ENCODE results near the gene STKLD1. TPM values are rescaled to one million over a fixed set of nuclear protein-coding genes. Genes with fewer than 3 reads are reported as not detected.

The STKLD1 gene
- total and polyA plus RNA-seq, 12 donors: 0.17 to 1.7 (median 0.68) TPM; not detected in 2

- H3K27me3 ChIP-seq: no peaks in the 10 kb centered on the region
- intact Hi-C loops (cut with DNase I): loop anchor here in 2 of 10 donors (10.0 kb wide), 1 partner anchor 143 kb away; no protein-coding TSS in a partner anchor
- 79 to 83% methylated on average over 12 of the region's 12 CpGs for WGBS, 2 donors
- peaks cover 5 to 61% (median 13%) of the 10 kb centered on the region in 9 donors for H3K4me1 ChIP-seq
- H3K9me3 ChIP-seq: no peaks in the 10 kb centered on the region
- DNase-seq (no peak), ATAC-seq (no peak)
- peak in 1 of 9 donors; percentile 6 for TF ChIP-seq CTCF (IDR thresholded peaks at IDR 0.05)
- H3K27ac ChIP-seq: peak overlapping the region in 1 of 10 donors; percentile 90
- H3K4me3 ChIP-seq: peak overlapping the region in 1 of 10 donors; percentile 45
- H3K36me3 ChIP-seq: peaks cover 0 to 78% (median 34%) of the 10 kb centered on the region in 9 donors
Measured at GRCh38 chr9:133342069-133342406, 34.1 kb upstream of the STKLD1 start.

GRCh38 chr9:133342570-133342969 lies 33.6 kb upstream of the STKLD1 start:
- H3K27me3 ChIP-seq: no peaks in the 10 kb centered on the region
- peaks cover 5 to 62% (median 16%) of the 10 kb centered on the region in 9 donors for H3K4me1 ChIP-seq
- intact Hi-C loops (cut with DNase I): loop anchor here in 2 of 10 donors (10.0 kb wide), 1 partner anchor 142 kb away; no protein-coding TSS in a partner anchor
- TF ChIP-seq CTCF (IDR thresholded peaks at IDR 0.05): peak in 1 of 9 donors; percentile 6
- H3K9me3 ChIP-seq: no peaks in the 10 kb centered on the region
- H3K36me3 ChIP-seq: peaks cover 0 to 78% (median 34%) of the 10 kb centered on the region in 9 donors
- no peak overlapping the region for H3K4me3 ChIP-seq
- 84 to 86% methylated on average over 11 of the region's 11 CpGs for WGBS, 2 donors
- H3K27ac ChIP-seq: peak overlapping the region in 2 of 10 donors; percentile 12 to 90
- ATAC-seq (no peak), DNase-seq (no peak)

- no peaks in the 10 kb centered on the region for H3K27me3 ChIP-seq
- ATAC-seq (no peak), DNase-seq (no peak)
- peaks cover 5 to 56% (median 20%) of the 10 kb centered on the region in 9 donors for H3K4me1 ChIP-seq
- no peak for TF ChIP-seq CTCF (IDR thresholded peaks at IDR 0.05)
- H3K9me3 ChIP-seq: no peaks in the 10 kb centered on the region
- no peak overlapping the region for H3K27ac ChIP-seq
- no peak overlapping the region for H3K4me3 ChIP-seq
- WGBS, 2 donors: 91 to 94% methylated on average over 19 of the region's 19 CpGs
- intact Hi-C loops (cut with DNase I): loop anchor here in 2 of 10 donors (10.0 kb wide), 1 partner anchor 141 kb away; no protein-coding TSS in a partner anchor
- peaks cover 0 to 76% (median 34%) of the 10 kb centered on the region in 9 donors for H3K36me3 ChIP-seq
Measured at GRCh38 chr9:133344071-133344470, 32.1 kb upstream of the STKLD1 start.

- 95 to 96% methylated on average over 12 of the region's 12 CpGs for WGBS, 2 donors
- intact Hi-C loops (cut with DNase I): loop anchor here in 2 of 10 donors (5.0 to 10.0 kb wide), 2 partner anchors 112 to 140 kb away; partner anchors contain the start of gene CACFD1 (in 1 of the 2)
- no peak overlapping the region for H3K4me3 ChIP-seq
- no peaks in the 10 kb centered on the region for H3K27me3 ChIP-seq
- H3K27ac ChIP-seq: no peak overlapping the region
- no peak for TF ChIP-seq CTCF (IDR thresholded peaks at IDR 0.05)
- H3K36me3 ChIP-seq: peaks cover 0 to 76% (median 41%) of the 10 kb centered on the region in 9 donors
- peaks cover 5 to 56% (median 29%) of the 10 kb centered on the region in 9 donors for H3K4me1 ChIP-seq
- DNase-seq: no peak
- ATAC-seq: no peak
- H3K9me3 ChIP-seq: no peaks in the 10 kb centered on the region
Measured at GRCh38 chr9:133344979-133345378, 31.2 kb upstream of the STKLD1 start.
